RKO (cell line): ENCODE data around the gene HLA-DOB.

ENCODE experiments used
- DNase-seq: peaks from one replicate; pipeline ENCODE4 v3.0.0-alpha.2; 2016; ENCODE audit warnings: low spot score

The HLA-DOB gene

GRCh38 chr6:32816746-32817204 lies at the start of gene HLA-DOB:
TSS of gene HLA-DOB (minus strand) at chr6:32817002. CDS start at chr6:32816951, 51 bp downstream.
- DNase-seq, result no peak

DNA sequence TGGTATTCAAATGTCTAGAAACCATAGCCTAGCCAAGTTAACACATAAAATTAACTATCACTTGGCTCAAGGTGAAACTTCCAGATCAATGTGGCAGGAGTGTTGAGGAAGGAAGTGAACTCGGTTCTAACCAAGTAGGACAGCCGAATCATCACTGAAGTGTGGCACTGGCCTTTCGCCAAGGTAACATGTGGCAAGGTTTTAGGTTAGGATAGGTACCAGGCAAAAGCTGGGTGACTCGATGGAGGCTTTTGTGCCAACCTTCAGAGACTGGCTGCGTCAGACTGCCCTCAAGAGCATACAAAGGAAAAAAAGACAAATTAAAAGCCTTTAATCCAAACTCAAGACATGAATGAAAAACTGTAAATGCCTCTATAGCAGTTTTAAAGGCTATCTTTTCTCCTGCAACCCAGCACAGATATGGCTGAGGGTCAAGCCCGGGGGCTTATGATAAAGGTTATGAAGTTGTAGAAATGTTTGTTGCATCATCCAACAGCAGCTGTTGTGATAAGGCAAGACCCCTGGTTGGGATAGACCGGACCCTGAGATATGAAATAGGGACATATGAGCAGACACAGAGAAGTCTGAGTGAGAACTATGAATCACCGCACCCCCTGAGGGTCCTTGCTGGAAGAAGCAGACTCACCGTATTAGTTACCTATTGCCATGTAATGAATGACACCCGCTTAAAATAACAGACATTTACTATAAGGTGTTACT lies 49.1 kb upstream of the HLA-DOB start:
- DNase-seq, result no peak

DNA sequence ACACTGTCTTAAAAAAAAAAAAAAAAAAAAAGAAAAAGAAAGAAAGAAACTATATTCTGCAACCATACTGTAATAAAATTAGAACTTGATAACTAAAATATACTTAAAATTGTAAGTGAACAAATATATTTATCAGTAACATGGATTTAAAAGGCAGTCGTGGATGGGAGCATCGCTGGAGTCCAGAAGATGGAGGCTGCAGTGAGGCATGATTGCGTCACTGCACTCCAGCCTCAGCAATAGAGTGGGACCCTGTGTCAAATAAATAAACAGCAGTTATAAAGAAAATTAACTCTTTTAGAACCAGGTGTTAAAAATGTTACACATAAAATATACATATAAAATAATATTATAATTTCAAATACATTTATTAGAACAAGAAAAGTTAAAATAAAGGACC lies 45.9 kb upstream of the HLA-DOB start:
- DNase-seq, result no peak

GRCh38 chr6:32860674-32861073 lies 43.9 kb upstream of the HLA-DOB start:
- no peak for DNase-seq

- DNase-seq, result no peak
These were observed 41.4 kb upstream of the HLA-DOB start for GRCh38 chr6:32858194-32858593.

GRCh38 chr6:32857156-32857891 lies 40.5 kb upstream of the HLA-DOB start:
- DNase-seq, result no peak

DNA sequence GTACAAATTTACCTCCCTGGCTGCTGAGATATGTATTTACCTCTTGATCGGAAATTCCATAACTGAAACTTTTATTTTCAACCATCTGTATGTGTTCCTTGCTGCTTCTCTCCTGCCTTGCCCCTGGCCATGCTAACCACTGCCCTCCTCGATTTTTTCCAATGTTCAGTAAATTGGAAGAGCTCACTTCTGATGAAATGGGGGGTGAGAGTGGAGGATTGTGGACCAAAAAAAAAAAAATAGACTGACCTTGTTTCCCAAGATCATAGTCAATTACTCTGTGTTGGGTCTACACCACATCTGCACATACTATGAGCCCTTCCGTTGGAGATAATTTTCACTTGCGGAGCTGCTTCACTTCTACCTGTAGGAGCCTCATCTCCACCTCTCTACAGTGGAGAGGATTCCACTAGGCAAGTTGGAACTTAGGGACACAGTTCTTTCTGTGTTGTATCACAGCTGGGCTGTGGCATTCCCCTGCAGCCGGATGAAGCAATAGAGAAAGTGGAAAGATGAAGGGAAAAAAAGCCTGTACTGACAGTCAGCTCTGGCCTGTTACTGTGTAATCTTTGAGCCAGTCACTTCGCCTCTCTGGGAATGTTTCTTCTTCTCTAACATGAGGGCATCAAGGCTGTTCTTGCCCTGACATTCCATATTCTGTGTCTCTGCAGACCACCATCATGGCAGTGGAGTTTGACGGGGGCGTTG lies 38.8 kb upstream of the HLA-DOB start:
- DNase-seq, result no peak

DNA sequence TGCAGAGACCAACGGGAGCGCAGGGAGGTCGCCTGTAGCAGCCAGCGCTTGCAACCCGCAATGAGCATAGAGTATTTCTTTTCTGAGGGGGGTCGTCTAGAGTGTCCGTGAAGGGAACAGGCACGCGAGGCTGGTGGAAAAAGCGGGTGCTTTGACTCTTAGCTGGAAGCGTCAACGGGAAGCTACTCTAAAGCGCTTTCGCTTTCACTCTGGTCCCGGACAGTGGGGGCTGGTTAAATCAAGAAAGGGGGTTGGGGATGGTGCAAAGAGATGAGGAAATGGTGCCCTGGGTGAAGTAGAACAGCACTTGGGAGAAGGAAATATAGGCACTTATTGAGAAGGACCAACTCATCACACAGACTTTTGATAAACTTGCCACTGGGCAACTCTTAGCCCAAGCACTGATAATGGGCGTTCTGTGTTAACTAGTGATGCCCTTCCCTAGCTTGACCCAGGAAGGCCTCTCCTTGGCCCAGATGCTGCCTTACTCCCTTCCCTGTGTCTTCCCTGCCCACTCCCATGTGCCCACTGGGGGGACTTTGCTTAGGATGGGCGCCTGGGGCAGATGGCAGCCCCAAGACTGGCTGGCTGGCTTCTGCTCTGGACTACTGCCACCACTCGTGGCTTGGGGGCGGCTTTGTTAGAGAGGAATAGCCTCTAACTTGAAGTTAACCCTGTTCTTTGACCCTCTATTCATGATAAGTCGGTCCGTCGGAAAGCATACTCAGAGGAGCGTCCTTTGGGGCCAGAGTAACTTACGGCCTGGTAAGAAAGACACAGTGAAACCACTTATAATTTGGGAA lies 37.8 kb upstream of the HLA-DOB start:
- peak; percentile 24 for DNase-seq

DNA sequence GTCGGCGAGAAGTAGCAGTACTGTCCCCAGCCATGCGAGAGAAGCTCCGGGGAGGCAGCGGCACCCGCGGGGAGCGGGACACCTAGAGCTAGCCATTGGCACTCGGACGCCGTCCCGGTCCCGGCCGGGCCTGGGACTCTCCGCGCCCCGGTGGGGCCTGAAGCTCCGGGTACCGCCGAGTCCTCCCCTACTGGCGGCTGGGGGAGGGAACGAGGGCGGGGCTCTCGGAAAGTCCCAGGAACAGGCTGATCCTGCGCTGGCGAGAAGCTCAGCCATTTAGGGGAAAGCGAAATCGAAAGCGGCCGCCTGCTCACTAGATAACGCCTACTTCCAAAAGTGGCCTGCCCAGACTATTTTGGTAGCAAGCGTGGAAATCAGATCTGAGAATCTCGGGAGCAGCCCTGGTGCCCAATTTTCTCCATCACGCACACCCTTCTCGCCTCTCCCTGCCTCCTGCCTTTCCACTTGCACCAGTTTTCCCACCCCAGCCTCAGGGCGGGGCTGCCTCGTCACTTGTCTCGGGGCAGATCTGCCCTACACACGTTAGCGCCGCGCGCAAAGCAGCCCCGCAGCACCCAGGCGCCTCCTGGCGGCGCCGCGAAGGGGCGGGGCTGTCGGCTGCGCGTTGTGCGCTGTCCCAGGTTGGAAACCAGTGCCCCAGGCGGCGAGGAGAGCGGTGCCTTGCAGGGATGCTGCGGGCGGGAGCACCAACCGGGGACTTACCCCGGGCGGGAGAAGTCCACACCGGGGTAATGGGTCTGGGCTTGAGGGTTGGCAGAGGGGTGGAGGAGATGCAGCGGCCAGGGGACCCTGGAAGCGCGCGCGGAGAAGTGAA lies 37.0 kb upstream of the HLA-DOB start, which contains the start of the genes PSMB9 and TAP1:
Gene PSMB9 (plus strand): TSS at position 652 of the 835 bp plus-strand sequence. CDS start 38 bp downstream, at position 690.
Gene TAP1 (minus strand): TSS at position 164 of the 835 bp plus-strand sequence. CDS start 68 bp downstream, at position 96.
- peak; percentile 93 for DNase-seq

DNA sequence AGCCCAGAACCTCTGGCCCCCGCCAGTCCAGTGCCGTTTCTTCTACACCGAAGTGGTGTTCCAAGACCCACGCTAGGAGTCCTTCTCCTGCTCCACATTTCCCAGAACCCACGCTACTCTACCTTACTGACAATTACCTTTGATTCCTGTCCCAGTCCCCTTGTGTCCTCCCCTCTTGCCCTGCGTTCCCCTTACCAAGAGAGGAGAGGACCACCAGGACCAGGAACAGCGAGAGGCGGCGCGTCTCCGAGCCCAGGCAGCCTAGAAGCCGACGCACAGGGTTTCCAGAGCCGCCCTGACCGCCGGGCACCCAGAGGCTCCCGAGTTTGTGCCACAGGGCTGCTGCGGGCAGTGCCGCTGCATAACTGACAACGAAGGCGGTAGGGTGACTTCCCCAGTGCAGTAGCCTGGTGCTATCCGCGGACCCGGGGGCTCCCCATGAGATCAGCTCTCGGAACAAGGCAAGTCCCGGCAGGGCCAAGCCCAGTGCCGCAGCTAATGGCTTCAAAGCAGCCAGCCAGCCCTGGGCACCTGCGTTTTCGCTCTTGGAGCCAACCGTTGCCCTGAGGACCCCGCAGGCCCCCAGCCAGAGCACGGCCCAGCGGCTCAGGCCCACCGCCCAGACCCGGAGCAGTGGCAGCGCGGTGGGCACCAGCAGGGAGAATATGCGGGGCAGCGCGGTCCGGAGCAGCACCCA lies 36.2 kb upstream of the HLA-DOB start:
- peak; percentile 54 for DNase-seq

- DNase-seq, result peak; percentile 42
These were observed 35.4 kb upstream of the HLA-DOB start for GRCh38 chr6:32852018-32852843.

DNA sequence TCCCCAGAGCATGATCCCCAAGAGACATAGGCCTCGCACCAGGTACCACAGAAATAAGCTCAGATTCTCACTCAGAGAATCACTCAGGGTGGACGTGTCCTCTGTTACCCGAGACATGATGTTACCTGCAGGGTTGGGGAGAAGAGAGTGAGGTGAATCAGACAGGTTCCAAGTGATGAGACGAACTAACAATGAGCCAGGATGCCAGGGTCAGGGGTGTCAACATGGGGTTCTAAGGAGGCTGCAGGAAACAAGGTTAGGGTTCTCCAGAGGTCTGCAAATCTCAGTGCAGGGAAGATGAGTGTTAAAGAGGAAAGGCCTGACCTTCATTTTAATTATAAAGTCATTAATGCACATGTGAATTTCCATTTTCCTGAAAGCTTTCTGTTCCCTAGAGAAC lies 34.2 kb upstream of the HLA-DOB start:
- DNase-seq, result no peak

GRCh38 chr6:32849126-32849525 lies 32.3 kb upstream of the HLA-DOB start:
- DNase-seq, result no peak

GRCh38 chr6:32847795-32848194 lies 31.0 kb upstream of the HLA-DOB start:
- DNase-seq, result no peak

- DNase-seq, result no peak
These were observed 30.2 kb upstream of the HLA-DOB start for GRCh38 chr6:32847004-32847403.

DNA sequence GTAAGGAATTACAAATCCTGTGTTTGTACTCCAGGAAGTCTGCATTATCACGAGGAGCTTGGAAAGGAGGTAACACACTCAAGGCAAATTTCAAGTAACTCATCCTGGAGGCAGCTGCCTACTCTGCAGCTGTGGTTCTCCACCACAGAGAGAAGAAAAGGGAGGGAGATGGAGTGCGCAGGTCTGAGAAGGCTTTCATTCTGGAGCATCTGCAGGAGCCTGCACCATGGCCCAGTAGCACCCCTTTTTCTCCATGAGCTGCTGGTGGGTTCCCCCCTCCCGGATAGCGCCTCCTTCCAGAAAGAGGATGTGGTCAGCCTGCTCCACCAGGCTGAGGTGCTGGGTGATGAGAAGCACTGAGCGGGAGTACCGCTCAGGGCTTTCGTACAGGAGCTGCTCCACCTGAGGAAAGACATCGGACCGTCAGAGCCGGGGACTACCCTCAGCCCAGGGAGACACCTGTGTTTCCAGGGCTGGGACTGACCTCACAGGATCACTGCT lies 28.6 kb upstream of the HLA-DOB start:
- no peak for DNase-seq

DNA sequence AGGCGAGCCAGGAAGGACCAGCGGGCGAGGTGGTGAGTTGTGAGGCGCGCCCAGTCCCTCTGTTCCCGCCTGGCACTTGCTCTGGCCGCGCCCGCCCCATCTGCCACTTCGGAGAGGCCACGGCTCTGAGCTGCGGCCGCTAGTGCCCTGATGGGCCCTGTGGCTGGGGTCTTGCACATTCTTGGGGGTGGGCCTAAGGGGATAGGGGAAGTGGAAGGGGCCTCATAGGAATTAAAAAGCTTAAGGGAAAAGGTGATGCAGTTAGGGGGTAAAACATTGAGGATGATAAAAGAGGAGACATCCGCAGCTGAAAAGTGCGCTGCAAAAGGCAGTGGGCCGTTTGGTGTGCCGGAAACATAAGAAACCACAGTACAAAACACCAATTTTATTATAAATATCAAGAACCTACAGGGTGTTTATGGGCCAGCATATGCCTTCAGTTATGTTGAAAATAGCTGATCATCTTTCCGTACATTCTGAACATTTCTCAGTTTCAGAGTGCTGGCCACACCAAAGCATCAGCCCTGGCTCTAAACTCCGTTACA lies 28.1 kb upstream of the HLA-DOB start:
- no peak for DNase-seq

DNA sequence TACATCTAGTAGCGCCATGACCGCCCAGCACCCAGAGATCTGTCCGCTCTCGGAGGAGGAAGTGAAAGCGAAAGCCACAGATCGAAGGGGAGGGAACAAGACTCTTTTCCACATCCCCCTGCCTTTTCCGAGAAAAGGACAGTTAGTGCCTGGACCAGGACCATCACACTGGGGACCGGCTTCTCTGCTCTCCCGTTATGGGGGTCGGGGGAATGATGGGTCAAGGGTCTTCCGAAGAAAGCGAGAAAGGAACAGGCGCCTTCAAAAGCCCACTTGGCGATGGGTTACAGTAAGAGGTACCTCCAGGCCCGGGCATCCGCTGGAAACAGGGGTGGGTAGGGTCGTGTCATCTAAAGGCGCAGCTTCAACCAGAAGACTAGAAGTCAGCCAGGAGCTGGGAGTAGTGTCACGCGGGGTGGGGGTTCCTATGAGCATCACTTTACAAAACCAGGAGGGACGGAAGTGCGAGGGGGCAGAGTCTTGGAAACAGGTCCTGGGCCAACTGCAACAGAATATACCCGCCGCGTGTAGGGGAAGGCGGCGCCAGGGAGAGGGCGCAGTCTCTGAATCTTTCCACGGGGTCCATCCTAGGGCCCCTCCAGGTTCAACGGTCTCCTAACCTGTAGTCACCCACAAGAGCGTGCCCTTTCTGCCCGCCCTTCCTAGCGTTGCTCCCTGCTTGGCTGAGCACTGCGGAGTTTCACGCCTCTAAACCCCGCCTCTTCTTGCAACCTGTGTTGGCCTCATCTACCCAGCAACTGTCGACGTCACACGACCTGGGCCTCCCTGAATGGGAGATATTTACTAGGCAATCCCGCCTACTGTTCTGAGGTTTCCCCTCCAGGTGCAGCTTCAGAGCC lies 27.4 kb upstream of the HLA-DOB start, which contains the start of gene PSMB8:
Gene PSMB8 (minus strand): TSS at position 69 of the 860 bp plus-strand sequence. CDS start 51 bp downstream, at position 18.
- DNase-seq, result peak; percentile 94
